ENCODE measurements around the gene OR9Q1.

- TF ChIP-seq CTCF (conservative IDR thresholded peaks at IDR 0.05; ENCODE audit: low read depth, low read length) (no peak), EZH2 (IDR thresholded peaks at IDR 0.05; ENCODE audit: low read length, unreplicated experiment) (no peak), EZH2phosphoT487 (IDR thresholded peaks at IDR 0.05; ENCODE audit: borderline replicate concordance, low read length) (no peak)
Measured at GRCh38 chr11:58003591-58003990, 20.1 kb upstream of the OR9Q1 start.
